RWPE1 (cell line): Measurements from ENCODE around the gene EMID1.

Source experiments
- CTCF ChIA-PET: fragments of 350-600 bp; sonication (Branson Sonifier 250); formaldehyde crosslinking; extraction: SDS; loops from one replicate; lab custom pipeline; 2021; lab: Yijun Ruan, JAX
- POLR2A ChIA-PET: fragments of 400-600 bp; formaldehyde crosslinking; extraction: SDS; loops from one replicate; lab custom pipeline; 2020; ENCODE audit warnings: antibody characterized with exemption; ENCODE audit not compliant: low non-redundant PET; lab: Yijun Ruan, JAX
- DNase-seq: peaks from one replicate; pipeline ENCODE4 v3.0.0; 2012; ENCODE audit warnings: low spot score
- H3K27ac ChIP-seq: fragments of 450-650 bp; 2 replicates; pipeline ENCODE4 v1.5.1; 2017
- TF ChIP-seq, protein P1 (sequence below): fragments of 450-650 bp; conservative IDR thresholded peaks from 2 replicates; pipeline ENCODE4 v1.5.1; 2017; ENCODE audit warnings: low read depth, mild to moderate bottlenecking

Gene EMID1

DNA sequence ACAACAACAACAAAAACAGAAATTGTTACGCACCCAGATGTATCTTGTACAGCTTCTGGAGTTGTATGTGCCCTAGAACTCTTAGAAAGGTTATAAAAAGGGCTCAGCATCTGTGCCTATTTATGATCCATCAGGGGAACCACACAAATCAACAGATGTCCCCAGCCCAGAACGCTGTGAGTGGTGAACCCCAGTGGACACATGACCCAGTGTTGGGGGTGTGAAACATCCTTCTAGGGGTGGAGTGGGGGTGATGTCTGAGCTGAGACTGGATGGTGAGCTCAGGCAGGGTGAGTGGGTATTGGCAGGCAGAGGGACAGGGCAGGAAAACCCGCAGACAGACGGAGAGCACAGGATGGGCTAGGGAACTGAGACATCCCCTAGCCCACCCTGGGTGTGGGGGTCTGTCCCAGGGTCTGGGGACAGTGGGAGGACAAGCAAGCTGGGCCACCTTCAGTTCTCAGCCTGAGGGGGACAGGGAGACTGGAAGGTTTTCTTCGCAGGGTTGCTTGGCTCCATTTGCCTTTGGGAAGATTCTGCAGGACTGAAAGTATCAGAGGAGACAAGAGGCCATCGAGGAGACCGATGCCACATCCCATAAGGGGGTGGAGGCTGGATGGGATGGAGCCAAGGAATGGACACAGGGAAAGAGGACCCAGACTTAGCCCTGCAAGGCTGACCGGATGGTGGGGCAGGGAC is 5.8 kb upstream of the EMID1 start:
- POLR2A ChIA-PET: no interaction called here
- no peak for DNase-seq
- TF ChIP-seq, protein P1, sequence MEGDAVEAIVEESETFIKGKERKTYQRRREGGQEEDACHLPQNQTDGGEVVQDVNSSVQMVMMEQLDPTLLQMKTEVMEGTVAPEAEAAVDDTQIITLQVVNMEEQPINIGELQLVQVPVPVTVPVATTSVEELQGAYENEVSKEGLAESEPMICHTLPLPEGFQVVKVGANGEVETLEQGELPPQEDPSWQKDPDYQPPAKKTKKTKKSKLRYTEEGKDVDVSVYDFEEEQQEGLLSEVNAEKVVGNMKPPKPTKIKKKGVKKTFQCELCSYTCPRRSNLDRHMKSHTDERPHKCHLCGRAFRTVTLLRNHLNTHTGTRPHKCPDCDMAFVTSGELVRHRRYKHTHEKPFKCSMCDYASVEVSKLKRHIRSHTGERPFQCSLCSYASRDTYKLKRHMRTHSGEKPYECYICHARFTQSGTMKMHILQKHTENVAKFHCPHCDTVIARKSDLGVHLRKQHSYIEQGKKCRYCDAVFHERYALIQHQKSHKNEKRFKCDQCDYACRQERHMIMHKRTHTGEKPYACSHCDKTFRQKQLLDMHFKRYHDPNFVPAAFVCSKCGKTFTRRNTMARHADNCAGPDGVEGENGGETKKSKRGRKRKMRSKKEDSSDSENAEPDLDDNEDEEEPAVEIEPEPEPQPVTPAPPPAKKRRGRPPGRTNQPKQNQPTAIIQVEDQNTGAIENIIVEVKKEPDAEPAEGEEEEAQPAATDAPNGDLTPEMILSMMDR: no peak
- H3K27ac ChIP-seq: no peak overlapping the region
- CTCF ChIA-PET: interaction anchor here (1.0 kb wide), 1 partner anchor 46 kb away, joined by 3 read pairs; no protein-coding TSS in a partner anchor

DNA sequence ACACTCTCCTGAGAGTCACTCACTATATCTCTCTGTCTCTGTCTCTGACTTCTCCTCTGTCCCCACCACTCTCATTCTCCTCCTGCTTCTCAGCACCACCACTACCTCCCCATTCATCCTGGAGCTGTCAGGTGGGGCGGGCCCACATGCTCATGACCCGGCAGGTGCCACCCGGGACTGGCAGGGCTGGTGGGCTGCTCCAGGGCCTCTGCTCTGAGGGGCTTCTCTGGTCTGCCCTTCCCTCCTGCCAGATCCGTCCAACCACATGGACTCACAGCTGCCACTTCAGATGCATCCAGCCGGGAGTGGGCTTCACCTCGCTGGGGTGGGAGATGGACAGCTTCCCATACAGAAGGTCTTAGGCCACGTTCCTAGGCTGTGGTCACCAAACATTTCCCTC is 4.8 kb upstream of the EMID1 start:
- H3K27ac ChIP-seq: no peak overlapping the region
- DNase-seq: no peak
- TF ChIP-seq, protein P1: no peak
- ChIA-PET CTCF (no interaction called here), POLR2A (no interaction called here)

DNA sequence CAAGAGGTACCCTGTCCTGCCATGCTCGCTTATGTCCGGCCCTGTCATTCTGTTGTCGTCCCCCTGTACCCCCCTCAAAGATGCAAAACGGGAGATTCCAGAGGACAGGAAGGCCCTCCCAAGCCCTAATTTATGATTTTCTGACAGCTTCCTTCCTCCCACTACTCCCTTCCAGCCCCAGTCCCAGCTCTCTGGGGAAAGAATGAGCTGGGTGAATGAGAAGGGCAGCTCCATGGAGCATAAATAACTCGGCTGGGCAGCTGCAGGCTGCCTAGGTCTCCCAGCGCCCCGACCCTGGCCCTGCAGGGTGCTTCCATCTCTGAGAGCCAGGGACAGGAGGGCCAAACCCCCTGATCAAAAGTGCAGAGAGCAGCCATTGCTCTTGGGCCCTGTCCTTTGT is 3.9 kb upstream of the EMID1 start:
- CTCF ChIA-PET: interaction anchor here (0.7 kb wide), 1 partner anchor 43 kb away, joined by 3 read pairs; no protein-coding TSS in a partner anchor
- TF ChIP-seq, protein P1: no peak
- H3K27ac ChIP-seq: no peak overlapping the region

DNA sequence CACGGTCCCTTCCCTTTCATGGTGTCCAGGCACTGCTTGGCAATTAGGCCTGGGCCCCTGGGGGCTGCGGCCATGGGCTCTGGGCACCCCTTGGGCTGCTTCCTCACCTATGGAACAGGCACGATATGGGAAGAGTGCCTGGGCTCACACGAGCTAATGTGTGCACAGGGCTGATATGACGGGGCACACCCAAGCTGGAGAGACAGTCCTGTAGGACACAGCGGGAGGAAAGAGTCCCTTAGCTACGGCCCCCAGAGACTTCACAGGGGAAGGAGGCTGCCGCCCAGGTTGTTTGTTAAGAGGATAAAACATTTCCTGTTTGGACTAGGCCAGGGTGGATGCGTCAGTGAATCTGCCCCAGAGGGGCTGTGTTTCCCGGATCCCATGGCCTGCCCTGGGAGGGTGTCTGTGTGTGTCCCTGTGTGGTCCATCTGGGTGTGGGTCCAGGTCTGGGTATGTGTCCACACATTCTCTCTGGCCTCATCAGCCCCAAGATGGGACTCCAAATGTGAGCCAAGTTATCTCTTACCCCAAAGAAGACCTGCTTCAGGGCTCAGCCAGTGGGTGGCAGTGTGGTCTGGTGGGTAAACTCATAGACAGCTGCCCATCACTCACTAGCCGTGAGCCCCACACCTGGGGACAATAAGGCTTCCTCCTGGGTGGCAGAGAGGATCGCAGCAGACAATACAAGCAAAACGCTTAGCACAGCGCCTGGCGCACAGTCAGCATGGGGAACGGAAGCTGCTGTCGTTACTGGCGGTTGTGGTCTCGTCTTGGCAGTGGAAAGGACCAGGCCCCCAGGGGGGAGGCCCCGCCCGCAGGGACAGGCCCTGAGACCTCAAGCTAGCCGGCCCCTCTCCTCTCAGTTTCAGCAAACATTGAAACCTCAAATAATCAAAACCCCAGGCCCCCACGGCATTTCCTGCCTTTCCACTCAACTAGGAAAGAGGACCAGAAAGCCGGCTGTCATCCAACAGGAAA is 3.2 kb upstream of the EMID1 start:
- H3K27ac ChIP-seq: no peak overlapping the region
- no peak for DNase-seq
- POLR2A ChIA-PET: no interaction called here
- TF ChIP-seq, protein P1: no peak
- CTCF ChIA-PET: interaction anchor here (0.5 to 1.0 kb wide), 3 partner anchors 12 to 45 kb away, joined by 3 read pairs; no protein-coding TSS in a partner anchor

More for the DNA sequence above, 3.9 kb upstream of the EMID1 start:
- POLR2A ChIA-PET: no interaction called here
- DNase-seq: no peak

DNA sequence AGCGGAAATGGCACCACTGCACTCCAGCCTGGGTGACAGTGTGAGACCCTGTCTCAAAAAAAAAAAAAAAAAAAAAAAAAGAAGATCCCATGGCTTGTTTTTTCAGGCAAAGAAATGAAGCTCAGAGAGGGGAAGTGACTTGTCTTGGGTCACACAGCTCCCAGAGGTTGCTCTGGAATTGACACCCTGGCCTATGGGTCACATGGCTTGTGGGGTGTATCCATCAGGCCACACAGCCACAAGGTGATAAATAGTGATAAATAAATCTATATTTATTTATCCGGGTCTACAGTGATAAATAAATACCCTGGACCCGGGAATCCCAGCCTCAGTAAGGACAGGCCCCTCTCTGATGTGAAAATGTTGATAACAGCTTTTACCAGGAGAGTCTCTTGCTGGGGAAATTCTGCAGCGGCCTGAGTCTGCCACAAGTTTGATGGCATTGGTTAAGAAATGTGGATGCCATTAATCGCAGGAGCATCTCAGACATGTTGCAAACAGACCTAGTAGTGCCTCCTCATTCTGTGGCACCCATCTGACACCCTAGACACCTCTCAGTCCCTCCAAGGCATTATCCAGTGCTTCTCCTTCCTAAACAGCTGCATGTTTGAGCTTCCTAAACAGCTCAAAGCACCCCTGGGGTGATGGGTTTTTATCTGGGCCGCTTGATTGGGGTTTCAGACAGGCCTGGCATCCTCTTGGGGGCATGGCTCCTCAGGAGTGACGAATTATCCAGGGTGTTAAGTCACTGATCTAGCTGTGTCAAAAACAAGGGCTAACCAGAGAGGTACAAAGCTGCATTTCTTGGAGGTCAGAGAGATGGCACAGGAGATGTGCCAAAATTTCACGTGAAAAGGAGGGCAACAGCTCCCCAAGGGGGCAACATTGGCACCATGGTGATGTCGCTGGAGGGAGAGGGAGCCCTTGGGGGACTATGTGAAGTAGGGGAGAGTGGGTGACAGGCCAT is 1.9 kb upstream of the EMID1 start:
- TF ChIP-seq, protein P1: no peak
- ChIA-PET CTCF (interaction anchor here (0.6 to 1.0 kb wide), 4 partner anchors 13 to 123 kb away, joined by 3 to 5 read pairs (median 4); no protein-coding TSS in a partner anchor), POLR2A (no interaction called here)
- H3K27ac ChIP-seq: no peak overlapping the region
- DNase-seq: no peak
